Activated CD8-positive, alpha-beta memory T cell treated with anti-CD3 and anti-CD28 coated beads for 36 hours (primary cell): ENCODE results near the gene PLPPR2. TPM values are rescaled to one million over a fixed set of nuclear protein-coding genes. Genes with fewer than 3 reads are reported as not detected.

Experiments used
- CTCF ChIA-PET: fragments of 350-600 bp; sonication (Branson Sonifier 250); formaldehyde crosslinking; loops from one replicate; lab custom pipeline; 2021; ENCODE audit warnings: antibody characterized with exemption; lab: Charles Lee
- POLR2A ChIA-PET: fragments of 350-600 bp; sonication (Branson Sonifier 250); formaldehyde crosslinking; loops from one replicate; lab custom pipeline; 2021; ENCODE audit warnings: antibody characterized with exemption; lab: Charles Lee
- total RNA-seq, 2 experiments: library from RNA; stranded (reverse); gene quantifications; one replicate each; pipeline ENCODE4 v1.2.3, GENCODE V29; 2021

The PLPPR2 gene
- total RNA-seq, 2 experiments from 2014 or later = 1.3 to 1.7 TPM

DNA sequence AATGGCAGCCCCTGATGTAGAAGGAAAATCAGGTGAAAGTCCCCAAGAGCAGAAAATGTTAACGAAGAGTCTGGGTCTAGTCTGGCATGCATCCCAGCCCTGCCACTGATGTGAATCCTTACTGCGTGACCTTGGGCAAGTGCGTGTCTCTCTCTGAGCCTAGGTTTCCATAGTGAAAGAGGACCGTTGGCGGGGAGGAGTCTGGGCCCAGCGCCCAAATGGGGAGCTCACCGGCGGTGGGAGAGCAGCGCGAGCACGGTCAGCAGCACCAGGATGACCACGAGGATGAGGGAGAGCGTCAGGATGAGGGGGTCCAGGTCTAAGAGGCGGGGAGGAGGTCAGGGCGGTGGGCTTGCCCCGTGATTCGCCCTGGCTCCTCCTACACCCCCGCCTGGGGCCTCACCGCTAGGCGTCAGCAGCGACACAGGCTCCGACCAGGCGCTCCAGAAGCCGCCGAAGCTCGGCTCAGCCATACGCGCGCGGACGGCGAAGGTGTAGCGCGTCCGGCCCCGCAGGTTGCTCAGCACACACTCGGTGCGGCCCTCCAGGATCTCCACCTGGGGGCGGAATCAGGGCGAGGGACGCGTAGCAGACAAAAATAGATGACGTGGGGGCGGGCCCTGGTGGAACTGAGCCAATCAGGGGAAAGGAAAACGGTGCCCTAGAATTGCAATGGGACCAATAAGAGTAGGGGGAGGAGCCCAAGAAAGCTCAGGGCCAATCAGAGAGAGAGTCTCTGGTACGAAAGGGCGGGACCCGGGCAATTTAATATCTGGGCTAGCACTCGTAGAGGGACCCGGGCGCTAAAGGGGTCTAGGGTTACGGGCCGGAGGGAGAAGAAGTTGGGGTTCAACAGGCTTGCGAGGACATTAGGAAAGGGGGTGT, 25.7 kb downstream of the PLPPR2 start:
- ChIA-PET CTCF (interaction anchor here (0.5 to 3.6 kb wide), 20 partner anchors 10 to 182 kb away, joined by 3 to 29 read pairs (median 4); partner anchors contain the start of genes CCDC159, ODAD3, PRKCSH and RAB3D), POLR2A (interaction anchor here (0.5 to 1.6 kb wide), 11 partner anchors 23 to 439 kb away, joined by 3 to 10 read pairs (median 4); partner anchors contain the start of genes CCDC159, ODAD3, PRKCSH and TMEM205)

DNA sequence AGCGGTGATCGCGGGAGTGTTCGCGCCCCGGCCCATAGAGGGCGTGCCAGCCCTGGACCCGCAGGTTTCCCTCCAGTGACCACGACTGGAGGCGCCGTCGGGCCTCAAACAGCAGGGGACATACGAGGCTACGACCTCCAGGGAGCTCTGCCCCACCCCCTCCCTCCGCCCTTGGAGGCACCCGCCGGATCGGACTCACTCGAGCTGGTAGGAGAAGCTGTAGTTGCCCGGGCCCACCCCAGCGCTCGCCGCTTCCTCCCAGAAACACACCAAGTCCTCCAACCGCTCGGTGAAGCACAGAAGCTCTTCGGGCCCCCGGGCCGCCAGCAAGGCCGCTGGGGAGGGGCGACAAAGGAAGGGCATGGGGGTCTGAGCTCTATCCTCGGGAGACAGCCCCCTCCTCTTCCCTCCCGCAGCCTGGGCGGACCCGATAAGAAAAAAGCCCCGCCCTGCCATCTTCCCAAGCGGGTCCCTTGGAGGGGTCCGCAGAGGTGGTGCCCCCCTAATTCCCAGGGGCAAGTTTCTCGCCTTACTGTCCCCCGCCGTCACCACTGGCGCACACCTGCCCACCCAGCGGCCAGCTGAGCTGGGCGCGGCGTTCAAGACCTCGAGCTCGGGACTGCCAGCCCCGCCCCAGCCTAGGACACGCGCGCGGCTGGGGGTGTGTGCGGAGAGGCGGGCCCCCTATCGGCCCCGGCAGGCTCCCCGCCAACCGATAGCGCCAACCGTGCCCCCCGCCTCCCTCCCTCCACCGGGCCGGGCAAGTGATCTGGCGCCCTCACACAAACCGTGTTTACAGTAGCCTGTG, 27.9 kb downstream of the PLPPR2 start:
- ChIA-PET POLR2A (interaction anchor here (0.5 to 1.1 kb wide), 3 partner anchors 9 to 161 kb away, joined by 3 to 6 read pairs (median 5); partner anchors contain the start of gene SWSAP1), CTCF (interaction anchor here (0.6 to 3.6 kb wide), 13 partner anchors 8 to 157 kb away, joined by 3 to 25 read pairs (median 4); partner anchors contain the start of genes ODAD3, PRKCSH, RGL3 and SWSAP1)

DNA sequence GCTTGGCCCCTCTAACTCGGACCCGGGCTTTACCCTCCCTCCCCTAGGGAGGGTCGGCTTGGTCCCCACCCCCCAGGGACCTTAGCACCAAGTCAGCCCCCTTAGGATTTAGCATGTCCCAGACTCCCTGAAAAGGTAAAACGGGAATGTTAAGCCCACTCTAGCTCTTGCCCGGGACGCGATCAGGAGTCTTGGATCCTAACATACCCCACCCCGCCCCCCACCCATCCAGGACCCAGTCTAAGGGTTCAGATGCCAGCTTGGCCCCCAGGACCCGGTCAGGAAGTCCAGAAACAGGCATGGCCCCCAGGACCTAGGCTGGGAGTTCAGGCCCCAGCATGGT, 28.4 kb downstream of the PLPPR2 start:
- POLR2A ChIA-PET = interaction anchor here (0.5 to 1.1 kb wide), 2 partner anchors 9 to 125 kb away, joined by 3 to 5 read pairs; partner anchors contain the start of gene SWSAP1

DNA sequence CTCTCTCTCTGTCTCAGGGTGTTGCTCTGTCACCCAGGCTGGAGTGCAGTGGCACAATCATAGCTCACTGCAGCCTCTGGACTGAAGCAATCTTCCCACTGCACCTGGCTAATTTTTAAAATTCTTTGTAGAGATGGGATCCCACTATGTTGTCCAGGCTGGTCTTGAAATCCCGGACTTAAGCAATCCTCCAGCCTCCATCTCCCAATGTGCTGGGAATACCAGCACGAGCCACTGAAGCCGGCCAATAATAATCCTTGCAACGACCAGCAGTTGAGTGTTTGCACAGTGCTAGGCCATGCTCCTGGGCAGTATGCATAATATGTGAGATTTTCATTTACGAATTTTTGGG, 29.5 kb downstream of the PLPPR2 start:
- ChIA-PET CTCF (interaction anchor here (0.7 to 3.1 kb wide), 2 partner anchors 10 to 86 kb away, joined by 4 to 11 read pairs; partner anchors contain the start of gene SWSAP1), POLR2A (no interaction called here)

More for the DNA sequence above, 28.4 kb downstream of the PLPPR2 start:
- CTCF ChIA-PET = interaction anchor here (0.8 to 3.6 kb wide), 8 partner anchors 9 to 141 kb away, joined by 3 to 25 read pairs (median 8); partner anchors contain the start of genes ODAD3, PRKCSH, RGL3 and SWSAP1

DNA sequence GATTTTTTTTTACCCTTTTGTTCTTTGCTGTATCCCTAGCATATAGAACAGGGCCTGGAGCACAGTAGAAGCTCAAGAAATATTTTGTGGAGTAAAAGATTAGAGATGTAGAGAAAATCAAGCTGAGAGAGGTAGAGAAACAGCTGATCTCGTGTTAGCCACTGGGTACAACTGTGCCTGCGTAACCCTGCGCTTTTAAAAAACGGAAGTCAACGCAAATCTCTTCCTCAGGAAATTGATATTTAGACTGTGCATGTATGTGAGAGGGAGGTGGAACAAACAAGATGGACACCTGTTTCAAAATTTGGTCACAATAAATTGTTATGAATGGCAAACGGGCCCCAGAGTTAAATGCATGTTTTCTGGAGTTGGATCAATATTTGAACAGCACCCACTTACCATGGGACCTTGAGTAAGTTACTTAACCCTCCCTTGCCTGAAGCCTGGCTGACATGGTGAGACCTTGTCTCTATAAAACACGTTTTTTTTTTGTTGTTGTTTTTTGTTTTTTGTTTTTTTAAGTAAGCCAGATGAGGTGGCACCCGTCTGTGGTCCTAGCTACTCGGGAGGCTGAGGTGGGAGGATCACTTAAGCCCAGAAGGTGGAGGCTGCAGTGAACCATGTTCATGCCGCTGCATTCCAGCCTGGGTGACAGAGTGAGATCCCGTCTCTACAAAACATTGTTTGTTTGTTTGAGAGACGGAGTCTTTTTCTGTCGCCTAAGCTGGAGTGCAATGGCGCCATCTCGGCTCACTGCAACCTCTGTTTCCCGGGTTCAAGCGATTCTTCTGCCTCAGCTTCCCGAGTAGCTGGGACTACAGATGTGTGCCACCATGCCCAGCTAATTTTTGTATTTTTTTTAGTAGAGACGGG, 32.2 kb downstream of the PLPPR2 start:
- CTCF ChIA-PET = interaction anchor here (0.5 to 1.2 kb wide), 3 partner anchors 48 to 777 kb away, joined by 3 read pairs; partner anchors contain the start of genes ODAD3 and PRKCSH
- POLR2A ChIA-PET = interaction anchor here (0.7 kb wide), 1 partner anchor 1253 kb away, joined by 5 read pairs; no protein-coding TSS in a partner anchor

DNA sequence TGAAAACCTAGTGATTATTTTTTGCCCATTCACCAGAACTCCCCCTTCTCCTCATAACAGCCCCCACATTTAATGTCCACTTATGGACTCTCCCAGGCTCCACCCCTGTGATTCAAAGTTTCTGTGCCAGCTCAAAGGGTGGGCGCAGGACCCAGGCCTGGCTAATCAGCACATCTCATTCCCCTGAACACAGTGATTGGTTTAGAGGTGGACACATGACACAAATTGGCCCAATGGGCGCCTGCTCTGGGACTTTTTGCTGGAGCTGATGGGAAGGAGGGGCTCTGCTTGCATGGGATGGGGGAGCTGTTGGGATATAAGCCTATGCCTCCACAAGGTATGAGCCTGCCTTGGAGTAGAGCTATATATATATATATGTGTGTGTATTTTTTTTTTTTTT, 35.1 kb downstream of the PLPPR2 start:
- ChIA-PET CTCF (interaction anchor here (1.1 kb wide), 2 partner anchors 9 to 28 kb away, joined by 3 read pairs; partner anchors contain the start of gene RGL3), POLR2A (interaction anchor here (0.5 to 0.6 kb wide), 2 partner anchors 53 to 376 kb away, joined by 3 read pairs; no protein-coding TSS in a partner anchor)

DNA sequence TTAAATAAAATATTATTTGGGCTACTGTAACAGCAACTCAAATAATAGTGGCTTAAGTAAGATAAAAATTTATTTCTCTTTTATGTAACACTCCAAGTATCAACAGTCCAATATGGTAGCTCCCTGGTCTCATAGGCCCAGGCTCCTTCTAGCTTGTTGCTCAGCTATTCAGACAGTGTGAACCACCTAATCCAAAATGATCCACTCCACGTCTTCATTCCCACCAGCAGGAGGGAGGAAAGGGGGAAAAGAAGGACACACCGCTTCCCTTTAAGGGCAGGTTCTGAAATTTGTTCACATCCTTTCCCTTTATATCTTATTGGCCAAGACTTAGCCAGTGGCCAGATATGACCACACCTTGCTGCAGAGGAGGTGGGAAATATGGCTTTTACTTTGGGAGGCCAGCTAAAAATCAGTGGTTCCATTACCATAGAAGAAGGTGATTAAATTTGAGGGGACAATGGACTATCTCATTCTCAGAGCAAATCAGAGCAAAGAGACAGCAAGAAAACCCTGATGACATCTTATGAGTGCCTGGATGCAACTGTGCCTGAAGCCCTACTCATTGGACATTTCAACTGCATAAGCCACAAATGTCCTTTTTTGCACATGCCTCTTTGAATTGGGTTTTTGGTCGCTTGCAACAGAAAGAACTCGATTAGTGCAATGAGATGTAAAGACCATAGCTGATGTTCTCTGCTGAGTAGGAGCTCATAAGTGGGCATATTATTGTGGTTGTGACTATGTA, 35.9 kb downstream of the PLPPR2 start:
- ChIA-PET CTCF (interaction anchor here (0.6 to 1.1 kb wide), 3 partner anchors 10 to 24 kb away, joined by 3 to 6 read pairs (median 3); no protein-coding TSS in a partner anchor), POLR2A (interaction anchor here (0.5 kb wide), 1 partner anchor 53 kb away, joined by 3 read pairs; no protein-coding TSS in a partner anchor)

DNA sequence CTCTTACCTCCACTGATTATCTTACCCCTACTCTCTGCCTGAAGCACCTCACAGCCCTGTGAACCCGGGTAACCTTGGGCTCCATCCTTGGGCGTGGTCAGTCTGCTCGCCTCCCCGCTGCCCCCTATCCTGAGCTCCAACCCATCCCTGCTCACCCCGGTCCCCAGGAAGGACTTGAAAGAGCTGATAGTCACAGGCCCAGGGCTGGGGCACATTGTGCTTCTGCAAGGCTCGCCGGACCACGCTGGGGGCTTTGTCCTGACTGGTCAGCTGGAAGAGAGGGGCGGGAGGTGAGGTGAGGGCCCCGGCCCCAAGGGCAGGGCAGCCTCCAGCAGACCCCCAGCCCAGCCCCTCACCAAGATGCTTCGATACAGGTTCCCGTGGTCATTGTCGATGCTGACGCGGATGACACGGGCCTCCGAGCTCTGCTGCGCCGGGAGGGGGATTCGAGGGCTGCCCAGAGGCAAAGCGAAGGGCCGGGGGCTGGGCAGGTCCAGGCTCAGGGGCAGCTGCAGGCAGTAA, 41.9 kb downstream of the PLPPR2 start:
- ChIA-PET POLR2A (no interaction called here), CTCF (interaction anchor here (1.1 kb wide), 1 partner anchor 13 kb away, joined by 4 read pairs; the partner anchor contains the start of gene EPOR)

DNA sequence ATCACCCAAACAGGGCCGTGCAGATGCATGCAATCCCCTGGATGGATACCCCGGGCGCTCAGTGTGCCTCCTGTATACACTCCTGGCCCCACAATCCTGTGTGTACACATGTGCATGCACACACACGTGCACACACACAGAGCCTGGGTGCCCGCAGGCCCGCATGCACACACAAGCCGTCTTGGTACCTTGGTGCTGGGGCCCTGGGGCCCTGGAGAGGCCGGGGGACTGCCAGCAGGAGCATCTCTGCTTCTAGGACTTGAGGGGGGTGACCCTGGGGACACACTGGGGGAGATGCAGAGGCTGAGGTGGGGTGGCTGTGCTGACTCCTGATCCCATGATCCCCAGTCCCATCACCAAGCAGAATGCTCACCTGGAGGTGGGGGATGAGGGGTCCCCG, 44.4 kb downstream of the PLPPR2 start:
- ChIA-PET POLR2A (no interaction called here), CTCF (no interaction called here)

DNA sequence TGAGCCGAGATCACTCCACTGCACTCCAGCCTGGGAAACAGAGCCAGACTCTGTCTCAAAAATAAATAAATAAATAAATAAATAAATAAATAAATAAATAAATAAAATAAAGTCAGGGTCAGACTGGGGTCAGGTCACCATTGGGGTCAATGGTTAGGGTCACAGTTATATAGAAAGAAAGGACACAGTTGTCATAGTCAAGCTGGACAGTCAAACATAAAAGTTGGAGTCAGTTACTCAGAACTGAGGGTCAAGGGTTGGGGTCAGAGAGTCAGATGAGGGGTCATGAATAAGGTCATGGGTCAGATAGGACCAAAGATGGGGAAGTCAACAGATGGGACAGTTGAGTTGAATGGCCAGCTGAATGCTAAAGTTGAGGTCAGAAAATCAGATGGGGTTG, 45.6 kb downstream of the PLPPR2 start:
- ChIA-PET POLR2A (interaction anchor here (0.7 kb wide), 1 partner anchor 203 kb away, joined by 7 read pairs; no protein-coding TSS in a partner anchor), CTCF (no interaction called here)

DNA sequence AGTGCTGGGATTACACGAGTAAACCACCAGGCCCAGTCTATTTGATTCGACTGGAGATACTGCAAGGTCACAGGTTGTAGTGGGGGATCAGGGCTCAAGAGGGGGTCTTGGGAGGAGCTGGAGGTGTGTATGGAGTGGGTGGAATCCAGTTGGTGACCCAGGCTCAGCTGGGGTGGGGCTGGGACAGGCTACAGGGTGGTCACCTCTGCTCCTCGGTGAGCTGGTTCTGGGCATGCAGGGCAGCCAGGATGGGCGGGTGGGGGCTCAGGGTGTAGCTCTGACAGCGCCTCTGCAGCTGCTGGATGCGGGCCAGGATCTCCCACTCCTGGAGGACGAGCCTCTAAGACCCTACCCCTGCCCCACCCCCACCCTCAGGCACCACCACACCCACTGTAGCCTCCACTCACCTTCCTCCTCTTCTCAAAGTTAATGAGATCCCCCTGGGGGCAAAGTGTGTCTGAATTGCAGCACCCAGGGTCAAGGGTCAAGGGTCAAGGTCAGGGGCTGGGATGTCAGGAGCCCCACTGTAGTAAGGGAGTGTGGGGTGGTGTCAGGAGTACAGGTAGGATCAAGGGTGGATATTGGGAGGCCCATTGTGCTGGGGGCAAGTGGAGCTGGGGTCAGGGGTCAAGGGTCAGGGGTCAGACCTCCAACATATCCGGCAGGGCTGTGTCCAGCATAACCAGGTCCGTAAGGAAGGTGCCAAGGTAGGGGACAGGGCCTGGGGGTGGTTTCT, 46.7 kb downstream of the PLPPR2 start:
- POLR2A ChIA-PET = no interaction called here
- CTCF ChIA-PET = interaction anchor here (0.8 kb wide), 1 partner anchor 158 kb away, joined by 3 read pairs; no protein-coding TSS in a partner anchor

DNA sequence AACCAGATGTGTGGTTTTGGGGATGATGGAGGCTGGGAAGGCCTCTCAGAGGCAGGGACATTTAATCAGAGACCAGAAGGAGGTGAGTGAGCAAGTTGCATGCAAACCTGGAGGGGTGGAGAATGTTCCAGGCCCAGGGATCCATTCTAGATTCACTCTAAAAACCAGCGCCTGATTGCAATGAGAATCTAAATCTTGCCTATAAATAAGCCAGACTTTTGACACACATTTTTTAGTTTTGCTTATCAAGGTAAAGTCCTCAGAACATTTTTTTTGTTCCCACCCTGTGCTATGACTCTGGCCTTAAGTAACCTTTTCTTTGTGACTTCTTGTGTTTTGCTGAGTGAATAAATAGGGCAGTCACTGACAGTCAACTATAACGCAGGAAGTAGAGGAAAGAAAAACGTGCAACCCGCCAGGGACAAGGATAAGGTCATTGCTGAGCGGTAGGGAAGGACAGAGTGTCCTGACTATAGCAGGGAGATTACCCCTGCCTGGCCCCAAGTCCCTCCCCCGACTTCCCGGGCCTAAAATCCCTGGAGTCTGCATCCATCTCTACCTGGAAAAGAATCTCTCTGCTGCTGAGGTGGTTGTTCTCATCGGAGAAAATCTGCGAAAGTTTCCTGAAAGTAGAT, 49.5 kb downstream of the PLPPR2 start:
- ChIA-PET CTCF (no interaction called here), POLR2A (no interaction called here)

DNA sequence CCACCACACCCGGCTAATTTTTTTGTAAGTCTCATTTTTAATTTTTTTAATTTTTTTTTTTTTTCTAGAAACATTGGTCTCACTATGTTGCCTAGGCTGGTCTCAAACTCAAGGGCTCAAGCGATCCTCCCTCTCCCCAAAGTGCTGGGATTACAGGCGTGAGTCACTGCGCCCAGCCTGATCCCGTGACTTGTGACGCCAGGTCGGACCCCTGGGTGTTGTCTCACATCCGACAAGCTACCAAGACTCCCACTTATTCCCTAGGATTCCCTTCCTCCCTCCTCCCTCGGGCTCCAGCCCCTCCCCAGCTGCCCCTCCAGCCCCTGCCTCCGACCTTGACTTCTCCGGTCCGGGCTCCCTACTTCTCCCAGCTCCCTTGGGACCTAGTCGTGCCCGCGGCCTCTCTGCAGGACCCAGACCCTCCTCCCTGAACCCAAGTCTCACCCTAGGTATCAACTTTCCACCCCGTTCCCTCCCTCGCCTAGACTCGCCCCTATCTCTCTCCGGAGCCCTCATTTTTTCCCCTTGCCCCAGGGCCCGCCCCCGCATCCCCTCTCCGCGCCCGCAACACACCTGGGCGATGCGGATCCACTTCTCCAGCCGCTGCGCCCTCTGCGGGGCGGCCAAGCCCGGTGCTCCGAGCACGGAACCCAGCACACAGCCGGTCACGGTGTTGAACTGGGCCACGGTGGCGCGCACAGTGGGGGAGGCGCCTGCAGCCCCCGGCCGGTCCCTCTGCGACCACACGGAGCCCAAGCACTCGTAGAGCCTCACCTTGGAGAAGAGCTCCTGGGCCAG, 50.8 kb downstream of the PLPPR2 start:
- ChIA-PET POLR2A (no interaction called here), CTCF (interaction anchor here (0.7 to 1.8 kb wide), 2 partner anchors 25 to 94 kb away, joined by 3 to 5 read pairs; no protein-coding TSS in a partner anchor)

DNA sequence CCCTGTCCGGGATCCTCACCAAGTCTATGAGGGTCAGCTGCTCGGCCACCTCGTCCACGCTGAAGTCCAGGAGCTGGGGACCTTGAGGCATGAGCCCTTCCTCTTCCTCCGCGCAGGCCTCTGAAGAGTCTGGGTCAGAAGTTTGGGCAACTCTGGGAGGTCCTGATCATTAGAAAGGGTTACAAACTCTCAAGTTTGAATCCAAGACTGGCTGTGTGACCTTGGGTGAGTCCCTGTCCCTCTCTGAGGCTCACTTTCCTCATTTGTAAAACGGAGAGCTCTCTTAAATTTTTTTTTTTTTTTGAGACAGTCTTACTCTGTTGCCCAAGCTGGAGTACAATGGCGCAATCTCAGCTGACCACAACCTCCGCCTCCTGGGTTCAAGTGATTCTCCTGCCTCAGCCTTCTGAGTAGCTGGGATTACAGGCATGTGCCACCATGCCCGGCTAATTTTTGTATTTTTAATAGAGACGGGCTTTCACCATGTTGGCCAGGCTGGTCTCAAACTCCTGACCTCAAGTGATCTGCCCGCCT, 51.5 kb downstream of the PLPPR2 start:
- POLR2A ChIA-PET = interaction anchor here (0.7 kb wide), 1 partner anchor 76 kb away, joined by 3 read pairs; no protein-coding TSS in a partner anchor
- CTCF ChIA-PET = interaction anchor here (0.6 to 1.8 kb wide), 3 partner anchors 25 to 1208 kb away, joined by 3 to 5 read pairs (median 4); no protein-coding TSS in a partner anchor
